SH-SY5Y (cell line): ENCODE results near the gene MSRB3.

ENCODE experiments used
- GATA2 ChIP-seq: IDR thresholded peaks from 2 replicates; pipeline ENCODE4 v1.6.1; 2011; ENCODE audit warnings: mild to moderate bottlenecking, low read depth, low read length
- GATA3 ChIP-seq: IDR thresholded peaks from 2 replicates; pipeline ENCODE4 v1.6.1; 2011; ENCODE audit warnings: low read depth, mild to moderate bottlenecking, low read length, moderate library complexity

Gene MSRB3

DNA sequence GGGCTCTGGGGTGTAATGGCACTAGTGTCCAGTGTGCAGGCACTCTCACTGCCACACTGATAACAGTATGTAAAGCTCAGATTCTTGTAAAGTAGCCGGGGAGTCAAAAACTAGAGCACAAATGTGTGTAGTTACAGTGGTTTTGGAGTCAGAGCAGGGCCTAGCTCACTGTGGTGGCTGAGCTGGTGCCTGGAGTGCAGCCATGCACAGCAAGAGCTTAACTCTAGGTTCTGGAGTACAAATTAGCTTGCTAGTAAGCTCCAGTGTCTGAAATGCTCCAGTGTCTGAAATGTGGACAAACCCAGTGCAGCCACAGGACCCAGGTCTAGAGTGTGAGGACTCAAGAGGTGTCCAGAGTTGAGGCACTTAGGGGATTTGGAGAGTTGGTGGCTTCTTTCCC, 149.2 kb downstream of the MSRB3 start:
- TF ChIP-seq GATA3, result no peak
- TF ChIP-seq GATA2, result no peak

DNA sequence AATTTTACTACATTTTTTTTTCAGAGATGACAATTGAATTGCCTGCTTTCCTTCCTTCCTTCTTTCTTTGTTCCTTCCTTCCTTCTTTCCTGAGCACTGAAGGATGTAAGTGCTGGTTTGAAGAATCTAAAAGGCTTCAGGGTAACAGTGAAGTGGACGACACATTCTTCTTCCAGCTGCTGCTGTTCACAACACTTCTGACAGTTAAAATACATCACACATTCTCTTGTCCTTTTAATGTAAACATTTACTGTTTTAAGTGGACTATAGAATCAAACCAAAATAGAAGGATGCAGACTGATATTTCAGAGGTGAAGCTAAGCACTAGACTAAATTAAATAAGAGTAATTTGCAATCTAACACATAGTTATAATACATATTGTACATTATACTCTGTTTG, 151.5 kb downstream of the MSRB3 start:
- TF ChIP-seq GATA3, result no peak
- TF ChIP-seq GATA2, result no peak

DNA sequence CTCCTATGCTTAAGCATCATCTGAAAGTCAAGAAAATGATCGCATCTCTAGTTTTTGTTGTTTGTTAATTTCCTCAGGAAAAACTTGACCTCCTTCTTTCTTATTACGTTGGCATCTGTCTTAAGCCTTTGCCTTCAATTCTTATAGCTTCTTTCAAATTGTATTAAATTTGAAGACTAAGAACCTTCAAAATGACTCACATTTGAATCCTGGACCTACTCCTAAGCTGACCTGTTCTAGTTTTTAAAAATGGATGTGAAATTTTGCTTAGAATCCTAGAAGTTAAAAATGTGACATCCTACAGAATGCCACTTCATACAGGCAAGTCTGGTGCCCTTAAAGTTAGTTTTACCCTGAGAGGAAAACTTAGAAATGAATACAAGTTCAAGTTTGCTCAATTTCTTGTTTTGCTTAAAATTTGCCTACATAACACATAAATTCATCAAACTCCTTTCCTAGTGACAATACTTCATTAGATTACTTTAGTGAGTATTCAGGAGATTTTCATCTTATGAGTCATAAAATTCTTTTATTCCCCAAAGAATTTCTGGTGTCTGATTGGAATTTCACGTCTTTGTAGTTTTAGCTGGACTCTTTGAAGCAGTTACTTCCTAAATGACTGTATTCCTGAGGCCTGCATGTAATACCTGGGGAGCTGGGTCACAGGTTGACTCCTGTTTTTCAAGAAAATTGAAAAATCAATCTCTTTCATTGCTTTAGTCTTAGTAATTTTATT, 152.3 kb downstream of the MSRB3 start:
- no peak for TF ChIP-seq GATA3
- TF ChIP-seq GATA2, result no peak

- TF ChIP-seq GATA2 (no peak), GATA3 (no peak)
These were observed 153.6 kb downstream of the MSRB3 start for GRCh38 chr12:65432114-65432513.

GRCh38 chr12:65432651-65433050, 154.2 kb downstream of the MSRB3 start:
- TF ChIP-seq GATA3, result no peak
- TF ChIP-seq GATA2, result no peak

GRCh38 chr12:65434737-65435136, 156.3 kb downstream of the MSRB3 start:
- TF ChIP-seq GATA3, result no peak
- TF ChIP-seq GATA2, result no peak

DNA sequence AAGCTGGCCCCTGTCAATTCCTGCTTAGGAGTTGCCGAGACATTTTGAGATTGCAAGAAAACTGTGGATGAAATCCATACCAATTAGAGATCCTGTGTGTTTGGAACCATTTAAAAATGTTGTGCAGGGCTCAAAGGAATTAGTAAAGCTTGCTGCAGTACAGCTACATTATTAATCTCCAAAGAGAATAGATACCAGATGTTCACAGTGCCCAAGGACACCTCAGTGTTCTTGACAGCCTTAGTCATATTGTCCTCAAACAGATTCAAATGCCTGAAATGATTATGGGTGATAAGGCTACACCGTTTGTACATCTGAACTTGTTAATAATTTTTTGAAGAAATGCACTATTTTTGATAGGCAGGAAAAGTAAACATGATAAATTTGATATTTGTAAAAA, 164.6 kb downstream of the MSRB3 start:
- no peak for TF ChIP-seq GATA3
- no peak for TF ChIP-seq GATA2

DNA sequence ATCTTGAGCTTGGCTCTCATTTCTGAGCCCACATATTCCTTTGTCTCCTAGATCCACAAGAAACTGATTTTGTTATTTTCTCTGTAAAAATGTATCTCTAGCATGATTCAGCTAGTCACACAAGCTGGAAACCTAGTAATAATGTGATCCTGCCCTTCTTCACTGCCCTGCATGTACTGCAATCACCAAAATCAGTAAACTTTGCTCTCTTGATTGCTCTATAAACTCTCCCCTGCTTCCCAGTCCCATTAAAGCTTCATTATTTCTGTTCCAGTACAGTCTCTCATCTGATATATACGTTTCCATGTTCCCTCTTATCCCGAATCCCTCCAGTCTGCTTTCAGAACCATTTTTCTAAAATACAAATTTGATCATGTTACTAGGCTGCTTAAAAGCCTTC, 166.5 kb downstream of the MSRB3 start:
- no peak for TF ChIP-seq GATA3
- TF ChIP-seq GATA2, result no peak

DNA sequence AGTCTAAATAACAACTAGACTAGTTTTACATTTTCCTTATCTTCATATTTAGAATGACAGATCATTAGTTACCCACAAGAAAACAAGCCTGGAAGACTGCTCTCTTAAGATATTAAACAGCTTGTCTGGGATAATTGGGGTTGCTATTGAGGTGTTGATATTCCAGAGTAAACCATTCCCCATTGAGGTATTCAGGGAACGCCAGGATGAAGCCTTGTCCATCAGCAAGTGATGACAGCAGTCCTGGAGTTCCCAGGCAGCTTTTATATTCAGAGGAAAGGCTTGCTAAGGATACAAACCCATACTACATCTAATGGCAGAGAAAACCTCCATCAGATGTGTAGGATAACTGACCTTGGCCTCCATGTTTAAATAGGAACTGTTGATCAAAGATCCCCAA, 168.4 kb downstream of the MSRB3 start:
- TF ChIP-seq GATA2 (no peak), GATA3 (no peak)

- TF ChIP-seq GATA3, result no peak
- no peak for TF ChIP-seq GATA2
These were observed 170.9 kb downstream of the MSRB3 start for GRCh38 chr12:65449400-65449799.

DNA sequence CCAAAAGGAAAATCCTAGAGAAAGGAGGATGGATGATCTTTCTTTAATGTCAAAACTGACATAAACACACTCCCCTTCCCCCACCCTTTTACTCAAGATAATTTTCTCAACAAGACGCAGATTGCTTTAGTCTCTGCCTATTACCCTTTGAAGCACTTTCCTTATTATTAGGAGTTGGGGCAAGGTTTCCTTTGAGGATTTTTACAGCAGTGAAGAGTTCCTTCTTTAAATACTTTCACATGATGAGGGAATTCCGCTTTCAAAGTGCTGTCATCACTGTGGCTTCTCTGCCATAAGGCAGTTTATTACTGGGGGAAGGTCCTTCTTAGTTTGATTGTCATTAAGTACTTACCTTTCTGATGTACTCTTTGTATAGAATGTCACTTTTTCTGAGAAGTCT, 172.1 kb downstream of the MSRB3 start:
- TF ChIP-seq GATA2 (no peak), GATA3 (no peak)

DNA sequence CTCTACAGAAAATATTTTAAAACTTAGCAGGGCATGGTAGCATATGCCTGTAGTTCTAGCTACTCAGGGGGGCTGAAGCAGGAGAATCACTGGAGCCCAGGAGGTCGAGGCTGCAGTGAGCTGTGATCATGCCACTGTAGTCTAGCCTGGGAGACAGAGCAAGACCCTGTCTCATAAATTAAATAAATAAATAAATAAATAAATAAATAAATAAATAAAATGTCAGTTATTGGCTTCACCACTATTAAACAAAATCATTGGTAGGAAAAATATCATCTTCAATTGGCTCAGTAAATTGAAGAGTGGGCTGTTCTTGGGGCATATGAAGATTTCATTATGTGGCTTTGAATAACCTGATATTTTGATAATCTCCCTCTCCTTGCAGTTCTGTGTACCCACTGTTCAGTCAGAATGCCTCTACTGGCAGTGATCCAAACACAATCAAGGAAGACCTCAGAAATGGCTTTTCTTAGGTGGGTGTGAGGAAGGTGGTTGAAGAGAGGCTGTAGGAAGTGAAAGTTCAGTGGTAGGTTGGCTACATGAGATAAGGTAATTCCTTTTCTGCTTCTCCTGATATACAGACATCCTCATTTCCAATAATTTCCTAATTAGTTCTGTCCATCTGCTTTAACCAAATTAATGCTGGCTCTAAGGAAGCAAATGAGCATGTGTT, 175.8 kb downstream of the MSRB3 start:
- TF ChIP-seq GATA3 (no peak), GATA2 (no peak)

GRCh38 chr12:65458718-65459117, 180.2 kb downstream of the MSRB3 start:
- TF ChIP-seq GATA2, result no peak
- no peak for TF ChIP-seq GATA3

DNA sequence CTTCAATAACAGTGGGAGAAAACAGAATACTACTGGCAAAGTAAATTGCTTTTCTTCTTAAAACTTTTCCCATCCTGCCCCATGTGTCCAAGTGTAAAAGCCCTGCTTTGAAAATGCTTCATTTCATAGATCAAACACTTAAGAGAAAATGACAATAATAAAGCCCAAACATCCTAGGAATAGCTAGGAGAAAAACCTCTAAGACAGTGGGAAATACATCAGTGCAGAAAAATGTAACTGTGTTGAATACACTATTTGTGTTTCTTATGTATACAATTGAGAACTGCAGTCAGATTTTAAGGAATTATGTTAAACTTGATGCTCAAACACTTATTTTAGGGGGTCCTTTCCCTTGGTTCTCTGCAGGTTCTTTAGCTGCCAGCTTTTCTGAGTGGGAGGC, 181.1 kb downstream of the MSRB3 start:
- TF ChIP-seq GATA3 (no peak), GATA2 (no peak)

DNA sequence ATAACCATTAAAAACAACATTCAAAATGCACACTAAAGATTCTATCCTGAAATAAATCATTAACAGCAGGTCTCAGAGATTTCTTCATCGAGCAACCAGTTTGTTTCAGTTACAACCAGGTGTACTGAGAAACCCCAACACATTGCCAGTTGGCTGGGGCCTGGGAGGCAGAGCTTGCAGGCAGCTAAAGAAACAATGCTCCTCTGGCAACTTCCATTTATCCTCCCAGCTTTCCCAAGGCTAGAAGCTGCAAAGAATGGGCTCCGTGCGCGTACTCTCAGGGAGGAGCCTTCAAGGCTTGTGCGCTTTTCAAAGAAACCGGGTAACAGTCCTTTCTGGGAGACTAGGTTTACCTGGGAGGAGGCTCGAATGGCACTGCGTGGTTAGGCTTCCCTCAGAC, 181.6 kb downstream of the MSRB3 start:
- TF ChIP-seq GATA3 (no peak), GATA2 (no peak)
